ENCODE measurements around the gene MAMDC4. TPM values are rescaled to one million over a fixed set of nuclear protein-coding genes. Genes with fewer than 3 reads are reported as not detected.
"Not testable (repeated sequence)": the region's sequence is repeated elsewhere in the genome, so short reads cannot be mapped to it uniquely, and the experiment has no call there.

Gene MAMDC4
- total RNA-seq, 1 donor from 2014 or later: 8.5 TPM

GRCh38 chr9:136843801-136844740 lies 8.1 kb upstream of the MAMDC4 start:
- not testable (repeated sequence) for H3K27ac Mint-ChIP-seq (ENCODE audit: unreplicated experiment); H3K27ac ChIP-seq (ENCODE audit: low read depth, low read length); H2AFZ ChIP-seq (ENCODE audit: low read depth, low read length); H3K36me3 Mint-ChIP-seq (ENCODE audit: low read depth, unreplicated experiment); H3K4me2 ChIP-seq (ENCODE audit: low read length); H3K27me3 ChIP-seq (ENCODE audit: insufficient read depth, low read length); H3K9me3 Mint-ChIP-seq (ENCODE audit: unreplicated experiment); H3K27me3 Mint-ChIP-seq (ENCODE audit: low read depth, unreplicated experiment); H3K9ac ChIP-seq (ENCODE audit: low read length); H3K36me3 ChIP-seq (ENCODE audit: insufficient read depth, low read length); FAIRE-seq; H3K9me3 ChIP-seq (ENCODE audit: insufficient read depth, low read depth, low read length); H3K4me3 ChIP-seq (ENCODE audit: insufficient read depth, low read depth, low read length); DNase-seq (ENCODE audit: low read depth); H3K79me2 ChIP-seq (ENCODE audit: insufficient read depth, low read length)
- Histone ChIP-seq H4K20me1 (ENCODE audit: insufficient read depth, low read length) (peaks cover 15% of the 10 kb centered on the region), H3K4me1 (ENCODE audit: insufficient read depth, low read length) (peaks cover 13% of the 10 kb centered on the region)
- Mint-ChIP-seq H3K4me3 (ENCODE audit: unreplicated experiment) (peak overlapping the region; percentile 20), H3K4me1 (ENCODE audit: low read depth, unreplicated experiment) (peaks cover 12% of the 10 kb centered on the region)
- TF ChIP-seq EZH2 (IDR thresholded peaks at IDR 0.05; ENCODE audit: insufficient read depth, low read length): peak; percentile 62

- Histone ChIP-seq H3K9me3 (ENCODE audit: insufficient read depth, low read depth, low read length) (peaks cover 6% of the 10 kb centered on the region), H3K4me3 (ENCODE audit: insufficient read depth, low read depth, low read length) (no peak overlapping the region), H4K20me1 (ENCODE audit: insufficient read depth, low read length) (peaks cover 18% of the 10 kb centered on the region), H3K27me3 (ENCODE audit: insufficient read depth, low read length) (peaks cover 7% of the 10 kb centered on the region), H3K9ac (ENCODE audit: low read length) (no peak overlapping the region), H3K4me1 (ENCODE audit: insufficient read depth, low read length) (peaks cover 16% of the 10 kb centered on the region), H3K79me2 (ENCODE audit: insufficient read depth, low read length) (peaks cover 3% of the 10 kb centered on the region), H3K36me3 (ENCODE audit: insufficient read depth, low read length) (no peaks in the 10 kb centered on the region), H2AFZ (ENCODE audit: low read depth, low read length) (no peak overlapping the region), H3K4me2 (ENCODE audit: low read length) (no peak overlapping the region), H3K27ac (ENCODE audit: low read depth, low read length) (no peak overlapping the region)
- Mint-ChIP-seq H3K27me3 (ENCODE audit: low read depth, unreplicated experiment) (no peaks in the 10 kb centered on the region), H3K9me3 (ENCODE audit: unreplicated experiment) (peaks cover 3% of the 10 kb centered on the region), H3K4me1 (ENCODE audit: low read depth, unreplicated experiment) (peaks cover 9% of the 10 kb centered on the region), H3K36me3 (ENCODE audit: low read depth, unreplicated experiment) (no peaks in the 10 kb centered on the region), H3K4me3 (ENCODE audit: unreplicated experiment) (no peak overlapping the region), H3K27ac (ENCODE audit: unreplicated experiment) (no peak overlapping the region)
- FAIRE-seq (no peak), DNase-seq (ENCODE audit: low read depth) (no peak)
- TF ChIP-seq EZH2 (IDR thresholded peaks at IDR 0.05; ENCODE audit: insufficient read depth, low read length): no peak
- no peak for TF ChIP-seq CTCF (IDR thresholded peaks at IDR 0.05; ENCODE audit: insufficient read depth, low read depth, low read length)
These were observed 7.2 kb upstream of the MAMDC4 start for GRCh38 chr9:136844761-136845464.

GRCh38 chr9:136845465-136846260 lies 6.5 kb upstream of the MAMDC4 start:
- Mint-ChIP-seq H3K36me3 (ENCODE audit: low read depth, unreplicated experiment) (no peaks in the 10 kb centered on the region), H3K9me3 (ENCODE audit: unreplicated experiment) (peaks cover 3% of the 10 kb centered on the region), H3K27ac (ENCODE audit: unreplicated experiment) (no peak overlapping the region), H3K27me3 (ENCODE audit: low read depth, unreplicated experiment) (no peaks in the 10 kb centered on the region), H3K4me3 (ENCODE audit: unreplicated experiment) (no peak overlapping the region), H3K4me1 (ENCODE audit: low read depth, unreplicated experiment) (peaks cover 5% of the 10 kb centered on the region)
- H4K20me1 ChIP-seq (ENCODE audit: insufficient read depth, low read length): peaks cover 18% of the 10 kb centered on the region
- peaks cover 11% of the 10 kb centered on the region for H3K79me2 ChIP-seq (ENCODE audit: insufficient read depth, low read length)
- no peak overlapping the region for H3K27ac ChIP-seq (ENCODE audit: low read depth, low read length)
- TF ChIP-seq EZH2 (IDR thresholded peaks at IDR 0.05; ENCODE audit: insufficient read depth, low read length) (peak; percentile 80), CTCF (IDR thresholded peaks at IDR 0.05; ENCODE audit: insufficient read depth, low read depth, low read length) (no peak)
- H2AFZ ChIP-seq (ENCODE audit: low read depth, low read length): no peak overlapping the region
- H3K9ac ChIP-seq (ENCODE audit: low read length): no peak overlapping the region
- H3K4me2 ChIP-seq (ENCODE audit: low read length): no peak overlapping the region
- H3K36me3 ChIP-seq (ENCODE audit: insufficient read depth, low read length): no peaks in the 10 kb centered on the region
- H3K4me1 ChIP-seq (ENCODE audit: insufficient read depth, low read length): peaks cover 21% of the 10 kb centered on the region
- no peak for FAIRE-seq
- H3K9me3 ChIP-seq (ENCODE audit: insufficient read depth, low read depth, low read length): peaks cover 6% of the 10 kb centered on the region
- no peak for DNase-seq (ENCODE audit: low read depth)
- H3K4me3 ChIP-seq (ENCODE audit: insufficient read depth, low read depth, low read length): no peak overlapping the region
- peaks cover 7% of the 10 kb centered on the region for H3K27me3 ChIP-seq (ENCODE audit: insufficient read depth, low read length)
